ENCODE results near the gene TUBB2B. TPM values are rescaled to one million over a fixed set of nuclear protein-coding genes. Genes with fewer than 3 reads are reported as not detected.

TUBB2B gene
- total and polyA plus RNA-seq, 9 of the 15 experiments (the other 6 are each of a cell fraction or from before 2014, with no cell fraction given), result 0.11 to 9.7 (median 4.6) TPM

DNA sequence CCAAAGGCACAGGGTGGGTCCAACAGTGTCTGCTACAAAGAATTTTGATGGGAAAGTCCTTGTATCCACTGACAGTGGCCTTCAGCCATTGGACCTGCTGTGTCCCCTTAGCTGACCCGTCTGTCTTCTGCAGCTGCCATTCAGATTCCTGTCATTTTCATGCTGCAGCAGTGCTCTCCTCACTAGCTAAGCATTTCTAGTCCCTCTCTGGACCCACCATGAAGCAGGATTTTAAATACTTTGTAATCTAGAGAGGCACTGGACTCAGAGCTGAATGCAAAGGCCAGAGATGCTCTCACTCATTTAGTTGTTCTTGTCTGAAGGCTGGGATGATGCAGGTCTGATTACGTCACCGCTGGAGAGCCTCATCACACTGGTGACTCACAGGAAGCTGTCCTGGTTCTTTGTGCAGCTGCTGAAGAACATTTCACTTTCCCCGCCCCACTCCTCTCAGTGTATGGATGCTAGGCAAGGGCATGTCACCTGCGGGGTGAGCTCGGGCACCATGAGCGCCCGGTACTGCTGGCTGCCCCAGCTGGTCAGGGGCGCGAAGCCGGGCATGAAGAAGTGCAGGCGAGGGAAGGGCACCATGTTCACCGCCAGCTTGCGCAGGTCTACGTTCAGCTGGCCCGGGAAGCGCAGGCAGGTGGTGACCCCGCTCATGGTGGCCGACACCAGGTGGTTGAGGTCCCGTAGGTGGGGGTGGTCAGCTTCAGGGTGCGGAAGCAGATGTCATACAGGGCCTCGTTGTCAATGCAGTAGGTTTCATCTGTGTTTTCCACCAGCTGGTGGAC lies 50.7 kb downstream of the TUBB2B start (continued):
- TF ChIP-seq, protein P1, sequence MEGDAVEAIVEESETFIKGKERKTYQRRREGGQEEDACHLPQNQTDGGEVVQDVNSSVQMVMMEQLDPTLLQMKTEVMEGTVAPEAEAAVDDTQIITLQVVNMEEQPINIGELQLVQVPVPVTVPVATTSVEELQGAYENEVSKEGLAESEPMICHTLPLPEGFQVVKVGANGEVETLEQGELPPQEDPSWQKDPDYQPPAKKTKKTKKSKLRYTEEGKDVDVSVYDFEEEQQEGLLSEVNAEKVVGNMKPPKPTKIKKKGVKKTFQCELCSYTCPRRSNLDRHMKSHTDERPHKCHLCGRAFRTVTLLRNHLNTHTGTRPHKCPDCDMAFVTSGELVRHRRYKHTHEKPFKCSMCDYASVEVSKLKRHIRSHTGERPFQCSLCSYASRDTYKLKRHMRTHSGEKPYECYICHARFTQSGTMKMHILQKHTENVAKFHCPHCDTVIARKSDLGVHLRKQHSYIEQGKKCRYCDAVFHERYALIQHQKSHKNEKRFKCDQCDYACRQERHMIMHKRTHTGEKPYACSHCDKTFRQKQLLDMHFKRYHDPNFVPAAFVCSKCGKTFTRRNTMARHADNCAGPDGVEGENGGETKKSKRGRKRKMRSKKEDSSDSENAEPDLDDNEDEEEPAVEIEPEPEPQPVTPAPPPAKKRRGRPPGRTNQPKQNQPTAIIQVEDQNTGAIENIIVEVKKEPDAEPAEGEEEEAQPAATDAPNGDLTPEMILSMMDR (IDR thresholded peaks at IDR 0.05 in 2 of 3, conservative IDR thresholded peaks at IDR 0.05 in 1 of 3; ENCODE audit: insufficient read depth in 2 of 3, low read depth in 1 of 3, low read length in 3 of 3), result 0 out of 6 replicates have a peak, but pooled peaks of 1 of the 3 experiments have one; percentile 3
- peak; percentile 52; the same call in 1 of the 2 replicates for TF ChIP-seq IRF9 (tag; IDR thresholded peaks at IDR 0.05)
- TF ChIP-seq, protein P2, sequence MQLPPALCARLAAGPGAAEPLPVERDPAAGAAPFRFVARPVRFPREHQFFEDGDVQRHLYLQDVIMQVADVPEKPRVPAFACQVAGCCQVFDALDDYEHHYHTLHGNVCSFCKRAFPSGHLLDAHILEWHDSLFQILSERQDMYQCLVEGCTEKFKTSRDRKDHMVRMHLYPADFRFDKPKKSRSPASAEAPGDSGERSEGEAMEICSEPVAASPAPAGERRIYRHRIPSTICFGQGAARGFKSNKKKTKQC (CRISPR knock-in tag; IDR thresholded peaks at IDR 0.05), result peak; percentile 85; the same call in 1 of the 2 replicates
- no peak for TF ChIP-seq POLR2AphosphoS2 (IDR thresholded peaks at IDR 0.05; ENCODE audit: low read length)
- no peak for TF ChIP-seq BMI1 (IDR thresholded peaks at IDR 0.05; ENCODE audit: low read length)
- no peak for TF ChIP-seq PCBP2 (IDR thresholded peaks at IDR 0.05; ENCODE audit: low read depth, low read length, poor library complexity, severe bottlenecking)
- no peak for TF ChIP-seq NFIX (CRISPR knock-in tag; IDR thresholded peaks at IDR 0.05; ENCODE audit: low read depth)
- TF ChIP-seq SRSF7 (optimal IDR thresholded peaks at IDR 0.05; ENCODE audit: low read depth, low read length), result no peak
- TF ChIP-seq TEAD2 (tag; IDR thresholded peaks at IDR 0.05), result no peak
- TF ChIP-seq ATF3 (IDR thresholded peaks at IDR 0.05), result peak; percentile 100
- peak; percentile 96 for TF ChIP-seq ATF3 (CRISPR knock-in tag; conservative IDR thresholded peaks at IDR 0.05)
- TF ChIP-seq LARP7 (IDR thresholded peaks at IDR 0.05), result no peak
- no peak for TF ChIP-seq ZNF3 (CRISPR knock-in tag; IDR thresholded peaks at IDR 0.05)
- TF ChIP-seq ARID1B (IDR thresholded peaks at IDR 0.05), result peak; percentile 73
- TF ChIP-seq, protein P3, sequence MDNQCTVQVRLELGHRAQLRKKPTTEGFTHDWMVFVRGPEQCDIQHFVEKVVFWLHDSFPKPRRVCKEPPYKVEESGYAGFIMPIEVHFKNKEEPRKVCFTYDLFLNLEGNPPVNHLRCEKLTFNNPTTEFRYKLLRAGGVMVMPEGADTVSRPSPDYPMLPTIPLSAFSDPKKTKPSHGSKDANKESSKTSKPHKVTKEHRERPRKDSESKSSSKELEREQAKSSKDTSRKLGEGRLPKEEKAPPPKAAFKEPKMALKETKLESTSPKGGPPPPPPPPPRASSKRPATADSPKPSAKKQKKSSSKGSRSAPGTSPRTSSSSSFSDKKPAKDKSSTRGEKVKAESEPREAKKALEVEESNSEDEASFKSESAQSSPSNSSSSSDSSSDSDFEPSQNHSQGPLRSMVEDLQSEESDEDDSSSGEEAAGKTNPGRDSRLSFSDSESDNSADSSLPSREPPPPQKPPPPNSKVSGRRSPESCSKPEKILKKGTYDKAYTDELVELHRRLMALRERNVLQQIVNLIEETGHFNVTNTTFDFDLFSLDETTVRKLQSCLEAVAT (IDR thresholded peaks at IDR 0.05), result no peak
- peak; percentile 96 for TF ChIP-seq FOSL1 (tag; conservative IDR thresholded peaks at IDR 0.05)
- peak; percentile 81 for TF ChIP-seq TFAP4 (CRISPR knock-in tag; IDR thresholded peaks at IDR 0.05; ENCODE audit: borderline replicate concordance)
